ENCODE results near the gene PDE10A.

DNA sequence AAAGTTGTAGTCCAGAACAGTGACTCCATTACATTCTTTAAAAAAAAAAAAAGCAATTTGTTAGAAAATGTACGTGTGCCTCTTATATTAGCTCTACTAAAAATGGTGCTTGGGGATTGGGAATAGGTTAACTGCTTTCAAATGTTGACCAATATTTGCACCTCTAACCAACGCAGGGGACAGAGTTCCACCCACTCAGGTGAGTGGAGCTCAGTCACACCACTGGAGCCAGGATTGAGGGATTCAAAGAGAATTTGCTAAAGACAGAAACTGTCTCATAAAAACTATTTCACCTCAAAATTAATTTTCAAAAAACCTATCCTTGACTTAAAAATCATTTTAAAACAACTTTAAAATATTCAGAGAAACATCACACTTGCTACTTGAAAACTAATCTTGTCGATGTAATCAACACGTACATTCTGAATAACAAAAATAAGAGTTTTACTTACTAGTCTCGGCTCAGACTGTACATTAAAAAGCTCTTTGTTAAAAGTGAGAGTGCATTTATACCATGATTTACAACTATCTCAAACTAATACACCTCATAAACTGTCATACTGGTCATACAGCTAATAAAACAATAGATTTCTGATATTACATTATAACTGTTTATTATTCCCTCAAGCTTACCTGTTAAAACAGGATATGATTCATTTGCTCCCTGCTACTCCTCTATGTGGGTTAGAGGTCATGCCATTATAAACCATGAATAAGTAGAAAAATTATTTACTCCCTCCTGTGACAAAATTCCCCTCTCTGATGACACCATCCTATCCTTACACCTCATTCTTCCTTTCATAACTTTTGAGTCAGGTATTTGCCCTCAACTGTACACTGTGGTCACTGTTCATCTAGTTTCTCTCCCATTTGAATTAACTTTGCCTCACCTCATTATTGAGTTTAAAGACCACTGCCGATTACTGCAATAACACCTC lies 88.6 kb downstream of the PDE10A start:
- TF ChIP-seq, protein P1, sequence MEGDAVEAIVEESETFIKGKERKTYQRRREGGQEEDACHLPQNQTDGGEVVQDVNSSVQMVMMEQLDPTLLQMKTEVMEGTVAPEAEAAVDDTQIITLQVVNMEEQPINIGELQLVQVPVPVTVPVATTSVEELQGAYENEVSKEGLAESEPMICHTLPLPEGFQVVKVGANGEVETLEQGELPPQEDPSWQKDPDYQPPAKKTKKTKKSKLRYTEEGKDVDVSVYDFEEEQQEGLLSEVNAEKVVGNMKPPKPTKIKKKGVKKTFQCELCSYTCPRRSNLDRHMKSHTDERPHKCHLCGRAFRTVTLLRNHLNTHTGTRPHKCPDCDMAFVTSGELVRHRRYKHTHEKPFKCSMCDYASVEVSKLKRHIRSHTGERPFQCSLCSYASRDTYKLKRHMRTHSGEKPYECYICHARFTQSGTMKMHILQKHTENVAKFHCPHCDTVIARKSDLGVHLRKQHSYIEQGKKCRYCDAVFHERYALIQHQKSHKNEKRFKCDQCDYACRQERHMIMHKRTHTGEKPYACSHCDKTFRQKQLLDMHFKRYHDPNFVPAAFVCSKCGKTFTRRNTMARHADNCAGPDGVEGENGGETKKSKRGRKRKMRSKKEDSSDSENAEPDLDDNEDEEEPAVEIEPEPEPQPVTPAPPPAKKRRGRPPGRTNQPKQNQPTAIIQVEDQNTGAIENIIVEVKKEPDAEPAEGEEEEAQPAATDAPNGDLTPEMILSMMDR (conservative IDR thresholded peaks at IDR 0.05 in 1 of 2, IDR thresholded peaks at IDR 0.05 in 1 of 2; ENCODE audit: extremely low read depth in 1 of 2, insufficient read depth in 1 of 2, low read depth in 1 of 2, low read length in 2 of 2) = no peak
- TF ChIP-seq EZH2 (IDR thresholded peaks at IDR 0.05; ENCODE audit: borderline replicate concordance, low read length) = no peak
